HepG2 (cell line): ENCODE measurements around the gene APOC3. TPM values are rescaled to one million over a fixed set of nuclear protein-coding genes. Genes with fewer than 3 reads are reported as not detected.

ENCODE experiments used
- ATF1 ChIP-seq: IDR thresholded peaks from 2 replicates; pipeline ENCODE4 v1.6.1; 2016; ENCODE audit warnings: mild to moderate bottlenecking, control low read depth
- CCDC6 ChIP-seq: sonication (generic); formaldehyde crosslinking; IDR thresholded peaks from 2 replicates; pipeline ENCODE4 v1.8.1; 2022; ENCODE audit warnings: mild to moderate bottlenecking, missing genetic modification reagents, moderate library complexity
- CTCF ChIP-seq: sonication (generic); formaldehyde crosslinking; IDR thresholded peaks from 2 replicates; pipeline ENCODE4 v1.5.0; 2020; ENCODE audit warnings: mild to moderate bottlenecking, missing genetic modification reagents, moderate library complexity
- FOXP1 ChIP-seq, 2 experiments: fragments of 450-650 bp in 1 of 2; IDR thresholded peaks; 2 replicates each; pipeline ENCODE4 v1.6.1; 2017 to 2018; ENCODE audit warnings: antibody characterized with exemption in 1 of 2
- GLMP ChIP-seq: sonication (generic); formaldehyde crosslinking; IDR thresholded peaks from 2 replicates; pipeline ENCODE4 v1.9.0; 2021; ENCODE audit warnings: missing genetic modification reagents, mild to moderate bottlenecking, borderline replicate concordance
- HCFC1 ChIP-seq: fragments of 150-350 bp; IDR thresholded peaks from 2 replicates; pipeline ENCODE4 v1.6.1; 2014; ENCODE audit warnings: low read depth, low read length
- MIER3 ChIP-seq: IDR thresholded peaks from 2 replicates; pipeline ENCODE4 v1.6.1; 2016; ENCODE audit warnings: missing compliant biosample characterization, borderline replicate concordance
- NKX3-1 ChIP-seq: sonication (generic); formaldehyde crosslinking; IDR thresholded peaks from 2 replicates; pipeline ENCODE4 v1.5.0; 2020; ENCODE audit warnings: missing genetic modification reagents
- PHF21A ChIP-seq: sonication (generic); formaldehyde crosslinking; IDR thresholded peaks from 2 replicates; pipeline ENCODE4 v1.5.0; 2020; ENCODE audit warnings: mild to moderate bottlenecking, missing genetic modification reagents
- PRDM15 ChIP-seq: sonication (generic); formaldehyde crosslinking; IDR thresholded peaks from 2 replicates; pipeline ENCODE4 v1.4.0; 2020; ENCODE audit warnings: missing genetic modification reagents
- SRSF1 ChIP-seq: fragments of 200-400 bp; formaldehyde crosslinking; optimal IDR thresholded peaks from 2 replicates; pipeline ENCODE3; 2017; ENCODE audit warnings: mild to moderate bottlenecking, low read depth, low read length, moderate library complexity
- U2AF1 ChIP-seq: fragments of 200-400 bp; formaldehyde crosslinking; optimal IDR thresholded peaks from 2 replicates; pipeline ENCODE3; 2017; ENCODE audit warnings: mild to moderate bottlenecking, low read depth, low read length
- ZBTB21 ChIP-seq: sonication (generic); formaldehyde crosslinking; IDR thresholded peaks from 2 replicates; pipeline ENCODE4 v1.4.0; 2020; ENCODE audit warnings: missing genetic modification reagents
- ZBTB7B ChIP-seq: sonication (generic); formaldehyde crosslinking; IDR thresholded peaks from 2 replicates; pipeline ENCODE4 v1.4.0; 2020; ENCODE audit warnings: missing genetic modification reagents
- ZEB1 ChIP-seq: IDR thresholded peaks from 2 replicates; pipeline ENCODE4 v1.6.1; 2012; ENCODE audit warnings: mild to moderate bottlenecking, low read depth, inconsistent platforms; ENCODE audit not compliant: insufficient replicate concordance
- ZFY ChIP-seq: sonication (generic); formaldehyde crosslinking; IDR thresholded peaks from 2 replicates; pipeline ENCODE4 v1.4.0; 2020; ENCODE audit warnings: missing genetic modification reagents
- ZNF12 ChIP-seq: sonication (generic); formaldehyde crosslinking; IDR thresholded peaks from 2 replicates; pipeline ENCODE4 v1.5.0; 2020; ENCODE audit warnings: missing genetic modification reagents
- ZNF20 ChIP-seq: sonication (generic); formaldehyde crosslinking; IDR thresholded peaks from 2 replicates; pipeline ENCODE4 v1.4.0; 2020; ENCODE audit warnings: mild to moderate bottlenecking, moderate library complexity, missing genetic modification reagents
- ZNF337 ChIP-seq: sonication (generic); formaldehyde crosslinking; IDR thresholded peaks from 2 replicates; pipeline ENCODE4 v1.5.1; 2020; ENCODE audit warnings: missing genetic modification reagents, low read depth, mild to moderate bottlenecking, borderline replicate concordance
- ZNF563 ChIP-seq: sonication (generic); formaldehyde crosslinking; IDR thresholded peaks from 2 replicates; pipeline ENCODE4 v1.8.0; 2022; ENCODE audit warnings: mild to moderate bottlenecking, moderate library complexity, missing genetic modification reagents
- ZNF740 ChIP-seq: sonication (generic); formaldehyde crosslinking; IDR thresholded peaks from 2 replicates; pipeline ENCODE4 v1.4.0; 2020; ENCODE audit warnings: missing genetic modification reagents
- ZNF75D ChIP-seq: sonication (generic); formaldehyde crosslinking; IDR thresholded peaks from 2 replicates; pipeline ENCODE4 v1.8.1; 2023; ENCODE audit warnings: missing genetic modification reagents, mild to moderate bottlenecking, borderline replicate concordance
- ZSCAN21 ChIP-seq: sonication (generic); formaldehyde crosslinking; IDR thresholded peaks from 2 replicates; pipeline ENCODE4 v1.8.0; 2022; ENCODE audit warnings: mild to moderate bottlenecking, missing genetic modification reagents, moderate library complexity, borderline replicate concordance
- ZZZ3 ChIP-seq: sonication (generic); formaldehyde crosslinking; IDR thresholded peaks from 2 replicates; pipeline ENCODE4 v1.4.0; 2020; ENCODE audit warnings: missing genetic modification reagents, mild to moderate bottlenecking, borderline replicate concordance
- polyA plus RNA-seq, 8 experiments: library from polyadenylated mRNA; depleted of rRNA in 3 of 8; stranded (reverse) in 7 of 8; unstranded in 1 of 8; fragments of >200 nt; fragmentation: Illumina TruSeq in 4 of 8; extraction: Trizol in 4 of 8; gene quantifications; 2 replicates each; pipeline versions ENCODE4 v1.2.1 to v1.2.3, GENCODE V29; 2011 to 2016; ENCODE audit warnings: low read depth in 4 of 8, missing spikeins in 1 of 8, mixed read lengths in 1 of 8; ENCODE audit not compliant: insufficient read depth in 1 of 8
- total RNA-seq, 5 experiments: library from RNA; depleted of rRNA; stranded (reverse); fragments of >200 nt; fragmentation: Illumina TruSeq; extraction: Trizol; gene quantifications; 2 replicates each; pipeline ENCODE4 v1.2.3, GENCODE V29; 2016; ENCODE audit warnings: low read depth in 1 of 5

APOC3 gene
- total and polyA plus RNA-seq, 2 of the 13 experiments (the other 11 are each of a cell fraction or from before 2014, with no cell fraction given), result 314 to 687 TPM

GRCh38 chr11:116835791-116836631 lies 6.3 kb downstream of the APOC3 start (continued):
- no peak for TF ChIP-seq PRDM15 (CRISPR knock-in tag)
- TF ChIP-seq NKX3-1, result 0 out of 2 replicates have a peak, but pooled peaks have one; percentile 38
- TF ChIP-seq ZSCAN21, result peak; percentile 83
- TF ChIP-seq ZNF740 (CRISPR knock-in tag), result no peak
- TF ChIP-seq ZBTB21 (CRISPR knock-in tag), result no peak
- no peak for TF ChIP-seq ZNF12 (CRISPR knock-in tag)
- no peak for TF ChIP-seq HCFC1
- no peak for TF ChIP-seq MIER3 (CRISPR knock-in tag)
- TF ChIP-seq ZEB1, result no peak
- no peak for TF ChIP-seq ZNF337 (CRISPR knock-in tag)
- TF ChIP-seq GLMP, result no peak
- no peak for TF ChIP-seq PHF21A (CRISPR knock-in tag)
- no peak for TF ChIP-seq SRSF1
- TF ChIP-seq ZFY (CRISPR knock-in tag), result peak; percentile 38
- TF ChIP-seq ZZZ3 (CRISPR knock-in tag), result no peak
- TF ChIP-seq ZNF563 (CRISPR knock-in tag), result peak; percentile 40; the same call in 1 of the 2 replicates
- peak; percentile 88 for TF ChIP-seq U2AF1
- TF ChIP-seq ZNF20 (CRISPR knock-in tag), result no peak
- TF ChIP-seq ZNF75D (CRISPR knock-in tag), result no peak
- 0 out of 2 replicates have a peak, but pooled peaks have one; percentile 41 for TF ChIP-seq CCDC6 (CRISPR knock-in tag)
- no peak for TF ChIP-seq ATF1 (CRISPR knock-in tag)
- no peak for TF ChIP-seq FOXP1 (IDR thresholded peaks at IDR 0.05)
- TF ChIP-seq FOXP1 (CRISPR knock-in tag; IDR thresholded peaks at IDR 0.05), result no peak
- TF ChIP-seq CTCF (CRISPR knock-in tag), result peak; percentile 86
- peak; percentile 45 for TF ChIP-seq ZBTB7B
